ENCODE data around the gene LYST.

DNA sequence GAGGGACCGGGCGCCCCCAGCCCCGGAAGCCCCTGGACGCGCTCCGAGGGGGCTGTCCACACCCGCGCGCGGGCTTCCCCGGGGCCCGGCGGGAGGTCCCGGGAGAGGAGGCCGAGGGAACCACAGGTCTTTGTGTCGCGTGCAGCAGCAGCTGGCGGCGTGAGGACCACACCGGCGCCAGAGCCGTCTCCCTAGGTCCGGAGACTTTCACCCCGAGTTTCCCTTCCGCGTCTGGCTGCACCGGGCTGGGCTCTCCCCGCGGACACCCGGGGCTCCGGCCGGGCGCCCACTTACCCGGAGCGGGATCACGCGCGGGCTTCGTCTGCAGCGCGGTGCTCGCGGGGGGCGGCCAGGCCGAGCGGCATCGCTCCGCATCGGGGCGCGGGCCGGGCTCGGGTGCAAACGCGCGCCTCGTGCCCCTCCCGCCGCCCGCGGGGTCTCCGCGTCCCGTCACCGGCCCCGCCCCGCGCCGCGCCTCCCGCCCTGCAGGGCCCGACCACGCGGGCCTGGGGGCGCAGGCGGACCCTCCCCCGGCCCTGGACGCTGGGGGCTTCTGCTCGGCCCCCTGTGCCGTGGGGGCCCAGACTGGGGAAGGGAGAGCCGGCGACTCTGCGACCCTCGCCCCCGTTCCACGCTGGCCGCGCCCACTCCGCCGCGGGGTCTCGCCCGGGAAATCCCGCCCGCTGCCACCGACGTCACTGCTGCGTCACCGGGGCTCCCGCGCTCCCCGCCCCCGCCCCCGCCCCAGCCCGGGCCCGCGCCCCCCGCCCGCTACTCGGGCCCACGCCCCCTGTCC, 217.1 kb downstream of the LYST start, which contains the start of gene GNG4:
- TF ChIP-seq, protein P1, sequence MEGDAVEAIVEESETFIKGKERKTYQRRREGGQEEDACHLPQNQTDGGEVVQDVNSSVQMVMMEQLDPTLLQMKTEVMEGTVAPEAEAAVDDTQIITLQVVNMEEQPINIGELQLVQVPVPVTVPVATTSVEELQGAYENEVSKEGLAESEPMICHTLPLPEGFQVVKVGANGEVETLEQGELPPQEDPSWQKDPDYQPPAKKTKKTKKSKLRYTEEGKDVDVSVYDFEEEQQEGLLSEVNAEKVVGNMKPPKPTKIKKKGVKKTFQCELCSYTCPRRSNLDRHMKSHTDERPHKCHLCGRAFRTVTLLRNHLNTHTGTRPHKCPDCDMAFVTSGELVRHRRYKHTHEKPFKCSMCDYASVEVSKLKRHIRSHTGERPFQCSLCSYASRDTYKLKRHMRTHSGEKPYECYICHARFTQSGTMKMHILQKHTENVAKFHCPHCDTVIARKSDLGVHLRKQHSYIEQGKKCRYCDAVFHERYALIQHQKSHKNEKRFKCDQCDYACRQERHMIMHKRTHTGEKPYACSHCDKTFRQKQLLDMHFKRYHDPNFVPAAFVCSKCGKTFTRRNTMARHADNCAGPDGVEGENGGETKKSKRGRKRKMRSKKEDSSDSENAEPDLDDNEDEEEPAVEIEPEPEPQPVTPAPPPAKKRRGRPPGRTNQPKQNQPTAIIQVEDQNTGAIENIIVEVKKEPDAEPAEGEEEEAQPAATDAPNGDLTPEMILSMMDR (IDR thresholded peaks at IDR 0.05; ENCODE audit: low read length): no peak
- no peak for TF ChIP-seq EZH2 (IDR thresholded peaks at IDR 0.05; ENCODE audit: borderline replicate concordance, low read length)

Measured in OCI-LY1 (cell line).